ENCODE results near the gene DLG3. TPM values are rescaled to one million over a fixed set of nuclear protein-coding genes. Genes with fewer than 3 reads are reported as not detected.

Gene DLG3
- total and polyA plus RNA-seq, 10 of the 15 experiments (the other 5 are each of a cell fraction or from before 2014, with no cell fraction given), result 1.3 to 32.2 (median 3.9) TPM

GRCh38 chrX:70549429-70549828 lies 104.8 kb downstream of the DLG3 start:
- Histone ChIP-seq H3K27me3 (replicated peaks in 1 of 2; ENCODE audit: control insufficient read depth in 2 of 2, insufficient read depth in 2 of 2, low read length in 1 of 2) (no peaks in the 10 kb centered on the region), H3K9me3 (replicated peaks; ENCODE audit: control insufficient read depth, insufficient read depth, low read length) (no peaks in the 10 kb centered on the region), H3K27ac (ENCODE audit: control insufficient read depth, insufficient read depth) (no peak overlapping the region), H3K4me3 (no peak overlapping the region), H3K79me2 (ENCODE audit: control insufficient read depth, insufficient read depth, low read length) (no peaks in the 10 kb centered on the region), H3K4me2 (ENCODE audit: control insufficient read depth, insufficient read depth) (no peak overlapping the region), H4K20me1 (ENCODE audit: control insufficient read depth, insufficient read depth) (no peaks in the 10 kb centered on the region), H2AFZ (ENCODE audit: control insufficient read depth, low read depth, low read length) (no peak overlapping the region), H3K36me3 (ENCODE audit: control insufficient read depth in 2 of 2, insufficient read depth in 2 of 2, low read length in 1 of 2) (no peaks in the 10 kb centered on the region), H3K9ac (ENCODE audit: control insufficient read depth, insufficient read depth, low read length) (no peak overlapping the region), H3K4me1 (ENCODE audit: control insufficient read depth, insufficient read depth, low read length) (no peaks in the 10 kb centered on the region)
- ChIA-PET RAD21 (ENCODE audit: unreplicated experiment) (interaction anchor here (1.2 kb wide), 1 partner anchor 97 kb away, joined by 3 read pairs; no protein-coding TSS in a partner anchor), POLR2A (no interaction called here), SMC1A (ENCODE audit: uncharacterized antibody, unreplicated experiment) (no interaction called here), CTCF (interaction anchor here (1.2 kb wide), 1 partner anchor 13 kb away, joined by 3 read pairs; no protein-coding TSS in a partner anchor)
- ATAC-seq, result no peak
- WGBS (ENCODE audit: insufficient coverage, insufficient replicate concordance, low lambda C conversion rate, missing lambda C conversion rate), result 48% methylated on average over 3 of the region's 3 CpGs
- no TSS peak for BruUV-seq (replicated peaks)
- FAIRE-seq, result no peak
- DNase-seq (ENCODE audit: low read depth, low spot score), result no peak
- intact Hi-C loops (cut with micrococcal nuclease; ENCODE audit: unreplicated experiment), result no loop called here
- in situ Hi-C loops (cut with MboI), result no loop called here
- no peak for TF ChIP-seq ATF3 (IDR thresholded peaks at IDR 0.05; ENCODE audit: borderline replicate concordance, extremely low read depth, low read depth, low read length)
- no peak for TF ChIP-seq HDGF (IDR thresholded peaks at IDR 0.05)
- no peak for TF ChIP-seq SMARCA5 (IDR thresholded peaks at IDR 0.05)
- TF ChIP-seq LARP7 (IDR thresholded peaks at IDR 0.05), result no peak
- TF ChIP-seq ELK1 (IDR thresholded peaks at IDR 0.05; ENCODE audit: low read depth, low read length), result no peak
- TF ChIP-seq IRF5 (IDR thresholded peaks at IDR 0.05; ENCODE audit: borderline replicate concordance), result no peak
- no peak for TF ChIP-seq SRF (IDR thresholded peaks at IDR 0.05; ENCODE audit: low read depth in 2 of 2, low read length in 2 of 2)
- TF ChIP-seq SP1 (IDR thresholded peaks at IDR 0.05; ENCODE audit: low read depth, low read length), result no peak
- TF ChIP-seq MTA3 (IDR thresholded peaks at IDR 0.05; ENCODE audit: borderline replicate concordance, low read length), result no peak
- no peak for TF ChIP-seq ZNF384 (IDR thresholded peaks at IDR 0.05; ENCODE audit: borderline replicate concordance, low read depth, low read length)
- no peak for TF ChIP-seq PAX8 (IDR thresholded peaks at IDR 0.05)
- no peak for TF ChIP-seq RAD21 (IDR thresholded peaks at IDR 0.05; ENCODE audit: insufficient read depth, low read depth, low read length)
- TF ChIP-seq GABPA (IDR thresholded peaks at IDR 0.05; ENCODE audit: low read depth), result no peak
- TF ChIP-seq KAT2A (conservative IDR thresholded peaks at IDR 0.05; ENCODE audit: control insufficient read depth, low read depth, low read length), result no peak
- no peak for TF ChIP-seq E4F1 (IDR thresholded peaks at IDR 0.05; ENCODE audit: borderline replicate concordance, partially characterized antibody)
- no peak for TF ChIP-seq CBX3 (IDR thresholded peaks at IDR 0.05; ENCODE audit: borderline replicate concordance, low read depth)
